OCI-LY1 (cell line): ENCODE measurements around the gene TBL3.

Experiments used
- H2AFZ ChIP-seq: fragments of 200-600 bp; sonication (generic), shearing (Covaris generic); 2 replicates; pipeline ENCODE4 v1.6.0; 2014; ENCODE audit warnings: antibody characterized with exemption, mild to moderate bottlenecking, low read length
- H3F3A ChIP-seq: fragments of 200-600 bp; sonication (generic), shearing (Covaris generic); 2 replicates; pipeline ENCODE4 v1.6.0; 2014; ENCODE audit warnings: mild to moderate bottlenecking, antibody characterized with exemption, low read length, moderate library complexity; ENCODE audit not compliant: insufficient read depth
- H3K27ac ChIP-seq: fragments of 200-600 bp; sonication (generic); 2 replicates; pipeline ENCODE4 v1.5.1; 2014; ENCODE audit warnings: low read length, mixed run types, mild to moderate bottlenecking, low read depth; ENCODE audit not compliant: poor library complexity, severe bottlenecking
- H3K27me3 ChIP-seq: fragments of 200-600 bp; sonication (generic); 2 replicates; pipeline ENCODE4 v1.6.0; 2014; ENCODE audit warnings: antibody characterized with exemption, mild to moderate bottlenecking, low read length, moderate library complexity; ENCODE audit not compliant: insufficient read depth
- H3K36me3 ChIP-seq: fragments of 200-600 bp; sonication (generic); 2 replicates; pipeline ENCODE4 v1.6.1; 2014; ENCODE audit warnings: mild to moderate bottlenecking, antibody characterized with exemption, low read length, moderate library complexity, mixed read lengths; ENCODE audit not compliant: insufficient read depth
- H3K4me1 ChIP-seq: fragments of 200-600 bp; sonication (generic); 2 replicates; pipeline ENCODE4 v1.5.1; 2014; ENCODE audit warnings: mild to moderate bottlenecking, low read length, moderate library complexity; ENCODE audit not compliant: insufficient read depth, severe bottlenecking
- H3K4me2 ChIP-seq: fragments of 200-600 bp; sonication (generic), shearing (Covaris generic); 2 replicates; pipeline ENCODE4 v1.6.1; 2014; ENCODE audit warnings: low read length
- H3K4me3 ChIP-seq: fragments of 200-600 bp; sonication (generic); 2 replicates; pipeline ENCODE4 v1.5.1; 2014; ENCODE audit warnings: low read length, low read depth, mild to moderate bottlenecking, mixed read lengths; ENCODE audit not compliant: poor library complexity, severe bottlenecking
- H3K79me2 ChIP-seq: fragments of 200-600 bp; shearing (Covaris generic); 2 replicates; pipeline ENCODE4 v1.6.1; 2016; ENCODE audit warnings: mixed run types, low read length, mixed read lengths; ENCODE audit not compliant: insufficient read depth
- H3K9ac ChIP-seq: fragments of 200-600 bp; sonication (generic), shearing (Covaris generic); 2 replicates; pipeline ENCODE4 v1.6.1; 2014; ENCODE audit warnings: mild to moderate bottlenecking, low read length, mixed read lengths
- H3K9me2 ChIP-seq: fragments of 200-600 bp; sonication (generic), shearing (Covaris generic); 2 replicates; pipeline ENCODE4 v1.6.1; 2014; ENCODE audit warnings: low read depth, mild to moderate bottlenecking, low read length, mixed read lengths
- H3K9me3 ChIP-seq: fragments of 200-600 bp; shearing (Covaris generic); 2 replicates; pipeline ENCODE4 v1.6.1; 2014; ENCODE audit warnings: low read length, mixed read lengths
- H4K20me1 ChIP-seq: fragments of 200-600 bp; sonication (generic), shearing (Covaris generic); 2 replicates; pipeline ENCODE4 v1.6.0; 2016; ENCODE audit warnings: mild to moderate bottlenecking, low read length; ENCODE audit not compliant: insufficient read depth
- EZH2 ChIP-seq: fragments of 200-600 bp; sonication (generic), shearing (Covaris generic); IDR thresholded peaks from 2 replicates; pipeline ENCODE4 v1.8.0; 2017; ENCODE audit warnings: borderline replicate concordance, mixed run types, mild to moderate bottlenecking, antibody characterized with exemption, low read length, moderate library complexity, mixed read lengths
- TF ChIP-seq, protein P1 (sequence below): fragments of 200-600 bp; sonication (generic), shearing (Covaris generic); IDR thresholded peaks from 2 replicates; pipeline ENCODE4 v1.5.1; 2017; ENCODE audit warnings: mild to moderate bottlenecking, antibody characterized with exemption, low read length, moderate library complexity, mixed read lengths

TBL3 gene

DNA sequence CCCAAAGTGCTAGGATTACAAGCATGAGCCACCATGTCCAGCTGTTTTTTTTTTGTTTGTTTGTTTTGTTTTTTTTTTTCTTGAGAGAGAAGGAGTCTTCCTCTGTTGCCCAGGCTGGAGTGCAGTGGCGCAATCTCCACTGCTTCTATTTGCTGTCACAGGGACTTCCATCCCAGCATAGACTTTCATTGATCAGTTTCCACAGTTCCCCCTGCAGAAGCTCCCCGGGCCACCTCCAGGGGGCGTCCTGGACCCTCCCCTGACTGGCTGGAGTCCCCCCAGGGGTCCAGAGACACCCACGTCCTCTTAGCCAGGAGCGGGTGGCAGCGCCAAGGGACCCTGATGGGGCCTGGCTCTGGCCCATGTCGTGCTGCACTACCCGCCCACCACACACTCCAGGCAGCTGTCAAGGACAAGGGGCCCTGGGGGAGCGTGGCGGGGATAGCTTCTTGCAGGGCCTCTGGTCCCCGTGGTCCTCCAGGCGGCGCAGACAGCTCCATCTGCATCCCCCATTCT, 44.6 kb downstream of the TBL3 start:
- H3K9me3 ChIP-seq, result no peaks in the 10 kb centered on the region
- H3K79me2 ChIP-seq, result no peaks in the 10 kb centered on the region
- no peak overlapping the region for H3K9ac ChIP-seq
- no peaks in the 10 kb centered on the region for H4K20me1 ChIP-seq
- H3F3A ChIP-seq, result no peaks in the 10 kb centered on the region
- H3K9me2 ChIP-seq, result no peaks in the 10 kb centered on the region
- no peak for TF ChIP-seq EZH2
- TF ChIP-seq, protein P1, sequence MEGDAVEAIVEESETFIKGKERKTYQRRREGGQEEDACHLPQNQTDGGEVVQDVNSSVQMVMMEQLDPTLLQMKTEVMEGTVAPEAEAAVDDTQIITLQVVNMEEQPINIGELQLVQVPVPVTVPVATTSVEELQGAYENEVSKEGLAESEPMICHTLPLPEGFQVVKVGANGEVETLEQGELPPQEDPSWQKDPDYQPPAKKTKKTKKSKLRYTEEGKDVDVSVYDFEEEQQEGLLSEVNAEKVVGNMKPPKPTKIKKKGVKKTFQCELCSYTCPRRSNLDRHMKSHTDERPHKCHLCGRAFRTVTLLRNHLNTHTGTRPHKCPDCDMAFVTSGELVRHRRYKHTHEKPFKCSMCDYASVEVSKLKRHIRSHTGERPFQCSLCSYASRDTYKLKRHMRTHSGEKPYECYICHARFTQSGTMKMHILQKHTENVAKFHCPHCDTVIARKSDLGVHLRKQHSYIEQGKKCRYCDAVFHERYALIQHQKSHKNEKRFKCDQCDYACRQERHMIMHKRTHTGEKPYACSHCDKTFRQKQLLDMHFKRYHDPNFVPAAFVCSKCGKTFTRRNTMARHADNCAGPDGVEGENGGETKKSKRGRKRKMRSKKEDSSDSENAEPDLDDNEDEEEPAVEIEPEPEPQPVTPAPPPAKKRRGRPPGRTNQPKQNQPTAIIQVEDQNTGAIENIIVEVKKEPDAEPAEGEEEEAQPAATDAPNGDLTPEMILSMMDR, result peak; percentile 57
- H3K4me2 ChIP-seq, result no peak overlapping the region
- no peak overlapping the region for H2AFZ ChIP-seq
- no peak overlapping the region for H3K4me3 ChIP-seq
- no peaks in the 10 kb centered on the region for H3K36me3 ChIP-seq
- H3K4me1 ChIP-seq, result no peaks in the 10 kb centered on the region
- no peak overlapping the region for H3K27ac ChIP-seq
- no peaks in the 10 kb centered on the region for H3K27me3 ChIP-seq

DNA sequence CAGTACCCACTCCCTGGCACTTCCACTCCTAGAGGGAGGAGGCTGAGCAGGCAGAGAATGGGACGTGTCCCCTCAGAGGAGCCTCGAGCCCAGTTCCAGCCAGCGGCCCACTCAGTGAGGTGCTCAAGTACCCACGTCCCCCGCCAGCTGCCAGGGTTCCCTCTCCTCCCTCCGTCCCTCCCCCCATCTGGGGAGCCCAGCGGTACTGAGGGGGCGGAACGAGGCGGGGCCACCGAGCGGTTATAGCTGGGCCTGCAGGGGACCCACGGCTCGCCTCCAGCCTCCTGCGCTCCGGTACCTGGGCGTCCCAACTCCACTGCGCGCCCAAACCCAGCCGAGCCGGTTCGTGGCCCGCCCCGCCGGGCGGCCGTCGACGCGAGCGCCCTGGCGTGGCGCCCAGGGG, 47.7 kb downstream of the TBL3 start, which contains the start of gene NPW:
NPW (plus strand) TSS at position 268 of the 403 bp plus-strand sequence.
- Histone ChIP-seq H3K9me3 (no peaks in the 10 kb centered on the region), H3K27ac (no peak within 1 kb of the TSS), H3K9me2 (no peaks in the 10 kb centered on the region), H3K4me3 (no peak within 1 kb of the TSS), H3K4me1 (peaks cover 12% of the 10 kb centered on the region), H3K79me2 (no peaks in the 10 kb centered on the region), H3K36me3 (no peaks in the 10 kb centered on the region), H3K9ac (no peak within 1 kb of the TSS), H3K27me3 (no peaks in the 10 kb centered on the region), H3K4me2 (no peak within 1 kb of the TSS), H2AFZ (no peak within 1 kb of the TSS), H4K20me1 (no peaks in the 10 kb centered on the region), H3F3A (no peaks in the 10 kb centered on the region)
- no peak for TF ChIP-seq EZH2
- TF ChIP-seq, protein P1, result no peak

DNA sequence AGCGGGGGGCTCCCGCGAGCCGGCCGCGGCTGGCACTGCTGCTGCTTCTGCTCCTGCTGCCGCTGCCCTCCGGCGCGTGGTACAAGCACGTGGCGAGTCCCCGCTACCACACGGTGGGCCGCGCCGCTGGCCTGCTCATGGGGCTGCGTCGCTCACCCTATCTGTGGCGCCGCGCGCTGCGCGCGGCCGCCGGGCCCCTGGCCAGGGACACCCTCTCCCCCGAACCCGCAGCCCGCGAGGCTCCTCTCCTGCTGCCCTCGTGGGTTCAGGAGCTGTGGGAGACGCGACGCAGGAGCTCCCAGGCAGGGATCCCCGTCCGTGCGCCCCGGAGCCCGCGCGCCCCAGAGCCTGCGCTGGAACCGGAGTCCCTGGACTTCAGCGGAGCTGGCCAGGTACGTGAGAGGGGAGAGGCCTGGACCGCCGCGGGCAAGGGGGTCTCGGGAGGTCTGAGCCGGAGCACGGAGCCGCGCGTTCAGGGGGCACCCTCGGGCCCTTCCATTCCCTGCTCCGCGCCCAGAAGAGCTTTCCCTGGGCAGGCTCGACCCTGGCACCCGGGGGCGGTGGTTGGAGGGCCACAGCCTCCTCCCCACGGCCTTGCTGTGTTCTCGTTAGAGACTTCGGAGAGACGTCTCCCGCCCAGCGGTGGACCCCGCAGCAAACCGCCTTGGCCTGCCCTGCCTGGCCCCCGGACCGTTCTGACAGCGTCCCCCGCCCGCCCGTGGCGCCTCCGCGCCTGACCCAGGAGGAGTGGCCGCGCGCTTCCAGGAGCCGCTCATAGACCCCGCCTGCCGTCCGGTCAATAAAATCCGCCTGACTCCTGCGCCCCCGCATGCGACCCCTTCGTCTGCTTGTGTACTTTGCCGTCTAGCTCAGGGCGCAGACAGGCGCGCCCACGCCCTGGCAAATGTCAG, 48.3 kb downstream of the TBL3 start:
- Histone ChIP-seq H3K4me2 (no peak overlapping the region), H3F3A (no peaks in the 10 kb centered on the region), H3K4me3 (no peak overlapping the region), H3K27me3 (peaks cover 1% of the 10 kb centered on the region; the same call in 1 of the 2 replicates), H3K36me3 (no peaks in the 10 kb centered on the region), H2AFZ (no peak overlapping the region), H3K4me1 (peaks cover 12% of the 10 kb centered on the region), H3K9ac (no peak overlapping the region), H3K27ac (no peak overlapping the region), H3K79me2 (no peaks in the 10 kb centered on the region), H3K9me3 (no peaks in the 10 kb centered on the region), H3K9me2 (no peaks in the 10 kb centered on the region), H4K20me1 (no peaks in the 10 kb centered on the region)
- no peak for TF ChIP-seq EZH2
- TF ChIP-seq, protein P1, result no peak
